Fibroblast of lung (primary cell): ENCODE measurements around the gene BUD13. TPM values are rescaled to one million over a fixed set of nuclear protein-coding genes. Genes with fewer than 3 reads are reported as not detected.
"Not testable (repeated sequence)": the region's sequence is repeated elsewhere in the genome, so short reads cannot be mapped to it uniquely, and the experiment has no call there.

Experiments used
- DNase-seq, 2 donors: peaks; one replicate each; pipeline versions ENCODE4 v3.0.0 to v3.0.0-alpha.2; 2010; ENCODE audit warnings: low read depth in 2 of 2
- H2AFZ ChIP-seq: 2 replicates; pipeline ENCODE4 v1.5.1; 2012; ENCODE audit warnings: low read length, control low read depth, inconsistent platforms
- H3K27ac ChIP-seq: 2 replicates; pipeline ENCODE4 v1.5.1; 2011; ENCODE audit warnings: low read length, control low read depth; ENCODE audit not compliant: insufficient read depth
- H3K27me3 ChIP-seq: 2 replicates; pipeline ENCODE4 v1.5.1; 2011; ENCODE audit warnings: mild to moderate bottlenecking, low read length; ENCODE audit not compliant: control insufficient read depth, insufficient read depth
- H3K36me3 ChIP-seq: 2 replicates; pipeline ENCODE4 v1.5.1; 2011; ENCODE audit warnings: low read length; ENCODE audit not compliant: control insufficient read depth, insufficient read depth
- H3K4me1 ChIP-seq: 2 replicates; pipeline ENCODE4 v1.5.1; 2011; ENCODE audit warnings: low read length; ENCODE audit not compliant: control insufficient read depth, insufficient read depth; ENCODE audit errors: extremely low read depth
- H3K4me2 ChIP-seq: 2 replicates; pipeline ENCODE4 v1.5.1; 2011; ENCODE audit warnings: low read length, control low read depth; ENCODE audit not compliant: insufficient read depth; ENCODE audit errors: extremely low read depth
- H3K4me3 ChIP-seq, 4 experiments: fragments of 200-600 bp in 1 of 4; sonication (generic) in 1 of 4; replicated peaks in 1 of 4; 2 replicates each; pipeline ENCODE4 v1.5.1; 2011 to 2016; ENCODE audit warnings: low read length in 4 of 4, low read depth in 3 of 4, mild to moderate bottlenecking in 3 of 4, control low read depth in 2 of 4, inconsistent platforms in 1 of 4, mixed read lengths in 1 of 4; ENCODE audit not compliant: insufficient read depth in 1 of 4; ENCODE audit errors: control extremely low read depth in 1 of 4
- H3K79me2 ChIP-seq: 2 replicates; pipeline ENCODE4 v1.5.1; 2012; ENCODE audit warnings: mild to moderate bottlenecking, low read length, inconsistent platforms; ENCODE audit not compliant: control insufficient read depth, insufficient read depth
- H3K9ac ChIP-seq: 2 replicates; pipeline ENCODE4 v1.5.1; 2011; ENCODE audit warnings: mild to moderate bottlenecking, low read length, control low read depth; ENCODE audit not compliant: insufficient read depth
- H3K9me3 ChIP-seq: 2 replicates; pipeline ENCODE4 v1.5.1; 2012; ENCODE audit warnings: low read depth, low read length; ENCODE audit not compliant: control insufficient read depth, insufficient read depth
- H4K20me1 ChIP-seq: 2 replicates; pipeline ENCODE4 v1.5.1; 2011; ENCODE audit warnings: low read length; ENCODE audit not compliant: control insufficient read depth, insufficient read depth; ENCODE audit errors: extremely low read depth
- CTCF ChIP-seq, 2 donors: IDR thresholded peaks in 1 of 2; conservative IDR thresholded peaks in 1 of 2; 1 replicate in 1 of 2; 2 replicates in 1 of 2; pipeline ENCODE4 v1.5.1; 2011 to 2012; ENCODE audit warnings: low read length in 2 of 2, control low read depth in 1 of 2, inconsistent platforms in 1 of 2, low read depth in 1 of 2, mild to moderate bottlenecking in 1 of 2
- EZH2 ChIP-seq: IDR thresholded peaks from 2 replicates; pipeline ENCODE4 v1.5.1; 2012; ENCODE audit warnings: low read length, control low read depth, mild to moderate bottlenecking; ENCODE audit errors: missing control alignments
- polyA plus RNA-seq, 2 donors: library from polyadenylated mRNA; depleted of rRNA in 1 of 2; stranded (reverse) in 1 of 2; unstranded in 1 of 2; fragments of >200 nt; gene quantifications; 2 replicates each; pipeline ENCODE4 v1.2.1, GENCODE V29; 2011 to 2012; ENCODE audit warnings: missing spikeins in 1 of 2
- total RNA-seq: library from RNA; depleted of rRNA; stranded (reverse); fragments of >200 nt; gene quantifications from 2 replicates; pipeline ENCODE4 v1.2.1, GENCODE V29; 2014

The BUD13 gene
- total and polyA plus RNA-seq, 2 donors (not counting 1 experiment from before 2014, with no cell fraction given) = 12.7 to 13.0 TPM

GRCh38 chr11:116804001-116804400 is 31.2 kb upstream of the BUD13 start:
- Histone ChIP-seq H3K27ac (no peak overlapping the region), H3K4me3 (no peak overlapping the region), H3K9ac (no peak overlapping the region), H3K4me2 (no peak overlapping the region), H3K36me3 (no peaks in the 10 kb centered on the region), H3K79me2 (no peaks in the 10 kb centered on the region), H2AFZ (no peak overlapping the region), H3K4me1 (no peaks in the 10 kb centered on the region), H3K27me3 (no peaks in the 10 kb centered on the region), H3K9me3 (no peaks in the 10 kb centered on the region), H4K20me1 (no peaks in the 10 kb centered on the region)
- no peak for TF ChIP-seq EZH2
- no peak for TF ChIP-seq CTCF (conservative IDR thresholded peaks at IDR 0.05 in 1 of 2, IDR thresholded peaks at IDR 0.05 in 1 of 2; ENCODE audit: low read depth in 1 of 2, low read length in 2 of 2)
- no peak for DNase-seq

- not testable (repeated sequence) for H3K9me3 ChIP-seq, H3K4me2 ChIP-seq, H3K27ac ChIP-seq, H2AFZ ChIP-seq, H3K36me3 ChIP-seq, H4K20me1 ChIP-seq, H3K9ac ChIP-seq, DNase-seq, H3K27me3 ChIP-seq, H3K4me3 ChIP-seq, H3K79me2 ChIP-seq, H3K4me1 ChIP-seq
These were observed 28.9 kb upstream of the BUD13 start for GRCh38 chr11:116801662-116802061.

- H3K4me1 ChIP-seq = no peaks in the 10 kb centered on the region
- H3K9me3 ChIP-seq = no peaks in the 10 kb centered on the region
- no peaks in the 10 kb centered on the region for H3K79me2 ChIP-seq
- no peak overlapping the region for H3K9ac ChIP-seq
- H3K27ac ChIP-seq = no peak overlapping the region
- H4K20me1 ChIP-seq = no peaks in the 10 kb centered on the region
- no peak for TF ChIP-seq EZH2
- TF ChIP-seq CTCF (conservative IDR thresholded peaks at IDR 0.05 in 1 of 2, IDR thresholded peaks at IDR 0.05 in 1 of 2; ENCODE audit: low read depth in 1 of 2, low read length in 2 of 2) = no peak
- H3K27me3 ChIP-seq = no peaks in the 10 kb centered on the region
- no peak for DNase-seq
- H3K4me3 ChIP-seq = no peak overlapping the region
- no peak overlapping the region for H2AFZ ChIP-seq
- H3K36me3 ChIP-seq = no peaks in the 10 kb centered on the region
- no peak overlapping the region for H3K4me2 ChIP-seq
These were observed 27.8 kb upstream of the BUD13 start for GRCh38 chr11:116800610-116801009.
